Muscle layer of colon (tissue), 2 donors: ENCODE results near the gene DCAF5.
A peak's percentile ranks its signal among the peaks of the same experiment; 100 is the strongest.

Experiments
- H3K27ac ChIP-seq: one replicate; pipeline ENCODE4 v1.7.0; 2013; ENCODE audit warnings: low read depth, mild to moderate bottlenecking, low read length, moderate library complexity
- H3K27me3 ChIP-seq, 2 donors: one replicate each; pipeline ENCODE4 v1.7.0; 2013; ENCODE audit warnings: low read length in 2 of 2, mild to moderate bottlenecking in 2 of 2; ENCODE audit not compliant: insufficient read depth in 2 of 2, control insufficient read depth in 1 of 2
- H3K36me3 ChIP-seq: one replicate; pipeline ENCODE4 v1.7.0; 2013; ENCODE audit warnings: mild to moderate bottlenecking, low read length; ENCODE audit not compliant: insufficient read depth
- H3K4me1 ChIP-seq: one replicate; pipeline ENCODE4 v1.7.0; 2013; ENCODE audit warnings: mild to moderate bottlenecking, low read length; ENCODE audit not compliant: insufficient read depth
- H3K4me3 ChIP-seq, 2 donors: one replicate each; pipeline ENCODE4 v1.7.0; 2013; ENCODE audit warnings: low read length in 2 of 2, low read depth in 1 of 2, mild to moderate bottlenecking in 1 of 2, moderate library complexity in 1 of 2
- H3K9ac ChIP-seq: one replicate; pipeline ENCODE4 v1.7.0; 2013; ENCODE audit warnings: low read length
- H3K9me3 ChIP-seq: one replicate; pipeline ENCODE4 v1.7.0; 2013; ENCODE audit warnings: mild to moderate bottlenecking, low read length
- donor health status: abdominal sarcoma.
- donor health status: Adenocarcinoma of cecum.

DCAF5 gene

DNA sequence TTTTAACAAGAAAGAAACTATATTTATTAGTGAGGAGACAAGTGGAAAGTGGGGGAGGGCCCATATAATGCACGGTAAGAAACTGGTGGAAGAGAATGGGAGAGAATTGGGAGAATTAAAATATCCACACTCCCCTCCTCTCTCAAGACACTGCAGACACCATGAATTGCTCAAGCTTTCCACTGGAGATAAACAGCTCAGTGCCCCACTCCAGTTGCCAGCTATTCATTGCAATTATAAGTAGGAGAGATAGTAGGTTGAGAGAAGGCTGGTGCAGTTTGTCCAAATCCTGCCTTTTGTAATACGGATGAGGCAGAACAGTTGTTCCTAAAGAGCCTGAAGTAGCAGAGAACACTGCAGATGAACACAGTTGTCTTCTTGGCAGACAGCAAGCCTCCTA lies 38.2 kb downstream of the DCAF5 start:
- Histone ChIP-seq H3K27ac (no peak overlapping the region), H3K36me3 (peaks cover 47% of the 10 kb centered on the region), H3K4me1 (no peaks in the 10 kb centered on the region), H3K27me3 (no peaks in the 10 kb centered on the region), H3K9ac (no peak overlapping the region), H3K4me3 (no peak overlapping the region), H3K9me3 (no peaks in the 10 kb centered on the region)

DNA sequence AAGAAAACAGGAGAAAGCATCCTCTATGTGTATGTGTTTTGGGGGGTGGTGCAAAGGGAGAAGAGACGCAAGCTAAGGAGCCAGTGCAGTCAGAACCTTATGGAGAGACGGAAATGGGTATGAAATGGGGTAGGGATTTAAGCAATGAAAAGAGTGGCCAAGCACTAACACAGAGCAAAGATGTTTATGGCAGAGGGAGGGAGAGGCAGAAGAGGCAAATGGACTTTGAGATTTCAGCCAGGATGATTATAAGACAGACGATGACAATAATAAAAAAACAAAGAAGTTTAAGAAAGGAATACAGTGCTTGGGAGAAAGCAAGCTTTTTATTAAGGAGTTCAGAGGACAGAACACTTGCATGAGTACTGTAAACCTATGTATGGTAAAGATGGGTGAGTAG lies 44.6 kb downstream of the DCAF5 start:
- Histone ChIP-seq H3K36me3 (peaks cover 16% of the 10 kb centered on the region), H3K27ac (no peak overlapping the region), H3K9ac (no peak overlapping the region), H3K9me3 (no peaks in the 10 kb centered on the region), H3K27me3 (no peaks in the 10 kb centered on the region), H3K4me1 (peaks cover 4% of the 10 kb centered on the region), H3K4me3 (no peak overlapping the region)

DNA sequence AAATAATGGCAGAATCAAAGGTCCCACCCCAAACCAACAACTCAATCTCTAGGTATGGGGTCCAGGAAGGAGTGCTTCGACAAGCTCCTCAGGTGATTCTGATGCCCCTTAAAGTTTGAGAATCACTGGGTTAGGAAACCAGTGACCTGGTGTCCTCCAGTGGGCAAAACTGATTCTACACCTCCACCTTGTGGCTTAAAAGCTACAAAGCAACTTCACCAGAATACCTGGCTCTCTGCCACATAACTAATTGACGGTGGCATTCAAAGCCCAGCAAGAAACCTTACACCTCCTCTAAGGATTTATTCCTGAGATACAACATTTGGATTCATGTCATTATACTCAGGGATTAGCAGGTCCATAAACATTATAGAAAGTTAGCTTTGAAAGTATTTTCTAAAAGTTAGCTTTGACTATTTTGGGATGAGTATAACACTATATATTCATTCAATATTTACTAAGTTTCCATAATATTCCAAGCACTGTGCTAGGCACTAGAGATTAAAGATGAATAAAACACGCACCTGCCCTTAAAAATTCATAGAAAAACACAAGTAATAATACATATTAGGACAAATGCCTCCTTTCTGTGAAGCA lies 45.4 kb downstream of the DCAF5 start:
- Histone ChIP-seq H3K27ac (no peak overlapping the region), H3K4me1 (peaks cover 4% of the 10 kb centered on the region), H3K9me3 (no peaks in the 10 kb centered on the region), H3K36me3 (peaks cover 22% of the 10 kb centered on the region), H3K27me3 (no peaks in the 10 kb centered on the region), H3K9ac (no peak overlapping the region), H3K4me3 (no peak overlapping the region)

DNA sequence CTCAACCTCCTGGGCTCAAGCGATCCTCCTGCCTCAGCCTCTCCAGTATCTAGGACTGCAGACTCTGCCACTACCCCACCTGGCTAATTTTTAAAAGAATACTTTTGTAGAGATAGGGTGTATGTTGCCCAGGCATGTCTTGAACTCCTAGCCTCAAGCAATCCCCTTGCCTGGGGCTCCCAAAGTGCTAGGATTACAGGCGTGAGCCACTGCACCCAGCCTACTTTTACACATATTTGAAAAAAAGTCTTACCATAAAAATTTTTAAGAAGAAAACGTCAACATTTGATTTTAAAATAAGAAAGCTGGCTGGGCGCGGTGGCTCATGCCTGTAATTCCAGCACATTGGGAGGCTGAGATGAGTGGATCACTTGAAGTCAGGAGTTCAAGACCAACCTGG lies 46.5 kb downstream of the DCAF5 start:
- Histone ChIP-seq H3K4me3 (no peak overlapping the region), H3K36me3 (peaks cover 22% of the 10 kb centered on the region), H3K9ac (no peak overlapping the region), H3K9me3 (no peaks in the 10 kb centered on the region), H3K4me1 (peaks cover 4% of the 10 kb centered on the region), H3K27me3 (no peaks in the 10 kb centered on the region), H3K27ac (no peak overlapping the region)

DNA sequence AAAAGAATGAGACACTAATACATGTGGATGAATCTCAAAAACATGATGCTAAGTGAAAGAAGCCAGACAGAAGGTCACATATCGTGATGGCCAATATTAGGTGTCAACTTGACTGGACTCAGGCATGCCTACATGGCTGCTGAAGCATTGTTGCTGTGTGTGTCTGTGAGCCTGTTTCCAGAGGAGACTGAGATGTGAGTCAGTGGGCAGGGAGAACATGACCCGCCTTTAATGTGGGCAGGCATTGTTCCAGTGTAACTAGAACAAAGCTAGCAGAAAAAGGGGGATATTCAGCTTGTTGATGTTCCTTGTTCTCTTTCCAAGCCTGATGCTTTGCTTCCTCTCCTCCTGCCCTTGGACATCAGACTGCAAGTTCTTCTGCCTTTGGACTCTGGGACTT lies 47.6 kb downstream of the DCAF5 start:
- Histone ChIP-seq H3K9ac (no peak overlapping the region), H3K4me3 (no peak overlapping the region), H3K4me1 (peaks cover 9% of the 10 kb centered on the region), H3K27me3 (no peaks in the 10 kb centered on the region), H3K36me3 (peaks cover 22% of the 10 kb centered on the region), H3K27ac (no peak overlapping the region), H3K9me3 (no peaks in the 10 kb centered on the region)

DNA sequence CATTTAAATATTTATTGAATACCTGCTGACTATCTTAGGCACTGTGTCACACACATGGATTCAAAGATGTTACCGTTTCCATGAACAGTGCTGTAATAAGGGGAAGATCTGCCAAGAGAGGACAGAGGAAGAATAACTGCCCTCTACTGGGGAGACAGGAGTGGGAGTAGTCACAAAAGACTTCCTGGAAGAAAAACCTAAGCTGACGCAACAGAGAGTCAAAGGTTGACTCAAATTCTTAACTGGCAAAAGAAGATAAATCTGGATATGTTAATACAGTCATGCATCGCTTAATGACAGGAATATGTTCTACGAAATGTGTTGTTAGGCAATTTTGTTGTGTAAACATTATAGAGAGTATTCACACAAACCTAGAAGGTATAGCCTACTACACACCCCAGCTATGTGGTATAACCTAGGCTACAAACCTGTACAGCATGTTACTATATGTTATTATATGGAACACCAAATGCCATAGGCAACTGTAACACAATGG lies 51.5 kb downstream of the DCAF5 start:
- Histone ChIP-seq H3K27me3 (no peaks in the 10 kb centered on the region), H3K4me3 (no peak overlapping the region), H3K9ac (no peak overlapping the region), H3K9me3 (no peaks in the 10 kb centered on the region), H3K27ac (peak overlapping the region; percentile 16), H3K4me1 (peaks cover 19% of the 10 kb centered on the region), H3K36me3 (peaks cover 22% of the 10 kb centered on the region)

DNA sequence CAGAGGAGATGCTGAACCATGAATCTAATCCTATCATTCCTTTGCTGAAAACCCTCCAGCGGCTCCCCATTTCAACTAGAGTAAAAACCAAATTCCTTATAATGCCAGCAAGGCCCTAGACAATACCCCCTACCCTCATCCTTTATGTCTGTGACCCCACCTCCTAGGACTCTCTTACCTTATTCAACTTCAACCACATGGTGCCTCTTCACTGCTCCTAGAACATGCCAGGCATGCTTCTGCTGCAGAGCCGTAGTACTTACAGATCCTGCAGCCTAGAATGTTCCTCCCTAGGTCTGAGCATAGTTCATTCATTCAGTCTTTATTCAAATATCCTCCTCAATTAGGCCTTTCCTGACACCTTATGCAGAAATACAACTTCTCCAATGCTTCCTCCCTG lies 54.9 kb downstream of the DCAF5 start:
- H3K9ac ChIP-seq: no peak overlapping the region
- peaks cover 37% of the 10 kb centered on the region for H3K4me1 ChIP-seq
- no peaks in the 10 kb centered on the region for H3K27me3 ChIP-seq
- no peak overlapping the region for H3K27ac ChIP-seq
- peaks cover 3% of the 10 kb centered on the region for H3K36me3 ChIP-seq
- H3K9me3 ChIP-seq: no peaks in the 10 kb centered on the region
- H3K4me3 ChIP-seq: no peak overlapping the region

DNA sequence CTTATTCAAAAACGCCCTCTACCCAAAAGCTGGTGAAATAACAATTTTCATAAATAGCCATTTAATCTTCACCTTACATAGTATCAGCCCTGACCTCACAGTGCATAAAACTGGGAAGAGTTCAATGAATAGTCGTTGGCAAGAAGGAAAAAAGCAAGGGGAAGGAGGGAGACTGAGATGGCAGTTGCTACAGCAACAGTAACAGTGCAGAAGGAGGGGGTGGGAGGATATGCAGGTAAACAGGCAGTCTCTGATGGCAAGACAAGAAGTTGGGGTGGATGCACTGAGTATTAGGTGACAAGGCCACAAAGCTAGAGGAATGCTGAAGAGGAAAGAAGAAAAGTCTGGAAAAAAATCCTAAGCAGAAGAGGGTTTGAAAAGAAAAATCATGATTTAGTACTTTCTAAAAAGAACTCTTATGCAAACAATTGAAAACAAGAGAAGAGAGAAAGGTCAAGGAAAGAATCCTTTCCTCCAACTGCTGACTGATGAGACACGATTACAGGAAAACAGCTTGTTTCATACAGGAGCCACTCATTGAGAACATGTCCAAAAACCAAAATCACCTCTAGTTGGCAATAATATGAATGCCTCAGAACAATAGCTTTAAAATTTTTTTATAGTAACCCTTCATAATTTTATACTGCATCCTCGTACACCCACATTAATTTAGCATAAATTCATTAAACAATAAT lies 56.0 kb downstream of the DCAF5 start:
- no peaks in the 10 kb centered on the region for H3K27me3 ChIP-seq
- H3K9me3 ChIP-seq: no peaks in the 10 kb centered on the region
- peaks cover 38% of the 10 kb centered on the region for H3K4me1 ChIP-seq
- H3K27ac ChIP-seq: peak overlapping the region; percentile 66
- H3K9ac ChIP-seq: no peak overlapping the region
- H3K4me3 ChIP-seq: no peak overlapping the region
- H3K36me3 ChIP-seq: no peaks in the 10 kb centered on the region

DNA sequence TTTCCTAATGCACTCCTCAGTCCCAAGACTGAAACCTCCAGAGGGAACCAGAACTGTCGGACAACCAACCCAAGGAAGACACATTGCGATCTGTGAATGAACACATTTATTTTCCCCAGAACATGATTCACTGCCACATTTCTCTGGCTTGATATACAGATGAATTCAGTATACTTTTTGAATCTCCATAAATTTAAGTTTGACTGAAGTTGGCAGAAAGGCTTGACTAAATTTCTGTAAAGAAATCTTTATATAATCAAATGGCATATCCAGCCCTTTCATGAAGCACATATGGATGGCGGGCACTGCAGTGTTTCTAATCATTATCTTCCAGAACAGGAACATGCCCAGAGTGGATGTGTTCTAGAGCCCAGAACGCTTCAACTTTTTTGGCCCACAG lies 56.7 kb downstream of the DCAF5 start:
- H3K27me3 ChIP-seq: no peaks in the 10 kb centered on the region
- no peaks in the 10 kb centered on the region for H3K9me3 ChIP-seq
- peaks cover 40% of the 10 kb centered on the region for H3K4me1 ChIP-seq
- H3K27ac ChIP-seq: peak overlapping the region; percentile 66
- H3K36me3 ChIP-seq: peaks cover 3% of the 10 kb centered on the region
- H3K9ac ChIP-seq: no peak overlapping the region
- H3K4me3 ChIP-seq: no peak overlapping the region

DNA sequence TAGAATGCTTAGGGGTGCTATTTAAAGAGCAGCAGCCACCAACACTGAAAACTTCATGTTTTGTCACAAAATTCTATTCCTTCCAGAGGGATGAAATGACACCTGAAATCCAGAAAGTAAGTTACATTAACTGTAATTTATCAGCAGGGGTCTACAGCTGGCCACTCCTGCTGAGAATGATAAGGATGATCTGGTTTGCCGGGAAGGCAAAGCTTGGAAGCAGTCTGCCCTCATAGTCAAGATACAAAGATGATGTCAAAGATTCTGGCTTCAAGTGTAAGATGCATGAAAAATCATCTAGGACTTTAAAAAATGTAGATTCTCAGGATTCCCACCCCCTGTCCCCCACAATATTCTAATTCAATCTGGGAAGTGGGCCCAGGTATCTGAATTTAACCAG lies 58.4 kb downstream of the DCAF5 start:
- H3K4me3 ChIP-seq: no peak overlapping the region
- no peaks in the 10 kb centered on the region for H3K27me3 ChIP-seq
- peaks cover 54% of the 10 kb centered on the region for H3K4me1 ChIP-seq
- H3K9me3 ChIP-seq: no peaks in the 10 kb centered on the region
- no peak overlapping the region for H3K9ac ChIP-seq
- H3K36me3 ChIP-seq: peaks cover 20% of the 10 kb centered on the region
- H3K27ac ChIP-seq: peak overlapping the region; percentile 8

DNA sequence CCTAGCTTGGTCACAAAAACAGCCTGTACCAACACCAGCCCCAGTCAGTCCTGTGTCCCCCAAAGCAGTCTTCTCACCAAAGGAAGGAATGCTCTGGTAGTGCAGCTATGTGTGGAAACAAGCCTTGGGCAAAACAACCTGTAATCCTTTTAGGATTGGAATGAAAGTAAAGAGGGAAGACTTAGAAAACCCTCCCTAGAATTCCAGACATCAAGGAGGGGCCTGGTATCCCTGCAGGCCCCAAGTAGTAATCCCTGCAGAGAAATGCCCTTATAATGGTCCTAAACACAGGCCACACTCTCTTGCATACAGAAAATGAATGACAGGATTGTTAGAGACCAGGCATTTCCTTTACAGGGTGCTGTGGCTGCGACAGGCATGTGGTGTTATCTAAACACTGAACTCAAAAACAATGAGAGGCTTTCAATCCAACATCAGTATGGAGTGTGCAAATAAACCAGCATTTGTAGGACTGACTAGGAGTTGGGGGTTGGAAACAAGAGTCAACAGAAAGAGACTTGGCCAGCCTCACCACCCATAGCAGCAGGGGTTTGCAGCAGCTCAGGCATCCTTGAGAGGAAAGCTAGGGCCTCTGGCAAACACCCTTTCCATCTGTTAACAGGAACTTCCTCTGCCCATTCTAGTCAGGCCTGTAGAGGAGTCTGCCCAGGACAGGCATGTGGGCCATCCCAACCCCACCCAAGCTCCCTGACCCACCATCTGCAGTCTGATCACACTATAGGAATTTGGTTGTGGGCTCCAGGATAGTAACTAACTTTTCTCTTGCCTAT lies 59.1 kb downstream of the DCAF5 start:
- Histone ChIP-seq H3K36me3 (peaks cover 20% of the 10 kb centered on the region), H3K9me3 (no peaks in the 10 kb centered on the region), H3K27me3 (no peaks in the 10 kb centered on the region), H3K4me1 (peaks cover 59% of the 10 kb centered on the region), H3K4me3 (no peak overlapping the region), H3K9ac (no peak overlapping the region), H3K27ac (peak overlapping the region; percentile 8)
